Peyer's patch (tissue), 4 donors: ENCODE results near the gene RGS3. TPM values are rescaled to one million over a fixed set of nuclear protein-coding genes. Genes with fewer than 3 reads are reported as not detected.

Experiments used
- DNase-seq, 3 donors: peaks; one replicate each; pipeline ENCODE4 v3.0.0-alpha.2; 2017 to 2019
- H3K27ac ChIP-seq, 4 donors: fragments of 200-600 bp; sonication (generic); one replicate each; pipeline ENCODE4 v1.5.1; 2016 to 2019
- H3K27me3 ChIP-seq, 2 donors: fragments of 200-600 bp; sonication (generic); one replicate each; pipeline ENCODE4 v1.5.1; 2019
- H3K36me3 ChIP-seq, 3 donors: fragments of 200-600 bp; sonication (generic); one replicate each; pipeline ENCODE4 v1.5.1; 2016 to 2019
- H3K4me1 ChIP-seq, 4 donors: fragments of 200-600 bp; sonication (generic); one replicate each; pipeline ENCODE4 v1.5.1; 2016 to 2019
- H3K4me3 ChIP-seq, 4 donors: fragments of 200-600 bp; sonication (generic); 1 replicate in 3 of 4; 2 replicates in 1 of 4; pipeline ENCODE4 v1.5.1; 2016 to 2019; ENCODE audit warnings: mild to moderate bottlenecking in 1 of 4
- H3K9me3 ChIP-seq, 4 donors: fragments of 200-600 bp; sonication (generic); one replicate each; pipeline ENCODE4 v1.5.1; 2016 to 2019; ENCODE audit warnings: mild to moderate bottlenecking in 1 of 4
- POLR2A ChIP-seq, 2 donors: fragments of 450-650 bp; IDR thresholded peaks; one replicate each; pipeline ENCODE4 v1.5.1; 2017; ENCODE audit warnings: antibody characterized with exemption in 2 of 2, mild to moderate bottlenecking in 2 of 2, moderate library complexity in 2 of 2
- total RNA-seq, 4 donors: library from RNA; depleted of rRNA; stranded (reverse); fragments of >200 nt; gene quantifications; one replicate each; pipeline ENCODE4 v1.1.0, GENCODE V29; 2016
- TF ChIP-seq, protein P1 (sequence below), 6 experiments: fragments of 450-650 bp in 4 of 6; fragments of 200-600 bp in 2 of 6; sonication (generic) in 1 of 6; IDR thresholded peaks; one replicate each; pipeline ENCODE4 v1.5.1; 2017 to 2019; ENCODE audit warnings: antibody characterized with exemption in 6 of 6, mild to moderate bottlenecking in 3 of 6, moderate library complexity in 1 of 6

Gene RGS3
- total RNA-seq, 4 donors from 2014 or later = 55.3 to 113 (median 88.6) TPM

DNA sequence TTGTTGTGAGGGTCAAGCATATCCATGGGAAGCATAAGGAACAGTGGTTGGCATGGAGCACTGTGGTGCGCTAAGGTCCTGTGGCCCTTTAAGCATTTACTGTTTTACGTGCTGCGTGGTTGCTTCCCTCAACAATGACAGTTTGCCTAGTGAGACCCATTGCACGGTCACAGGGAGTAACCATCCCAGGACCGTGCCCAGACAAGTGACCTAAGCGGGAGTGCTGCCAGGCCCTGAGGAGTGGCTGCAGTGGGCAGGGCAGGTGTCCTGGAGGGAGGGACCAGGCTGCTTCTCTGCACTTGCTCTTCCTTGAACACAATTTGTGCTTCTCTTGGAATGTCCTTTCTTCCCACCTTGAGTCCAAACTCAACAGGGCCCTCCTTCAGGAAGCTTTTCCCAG, 64.6 kb downstream of the RGS3 start:
- DNase-seq = peak in 2 of 3 donors; percentile 86 to 88
- TF ChIP-seq POLR2A (IDR thresholded peaks at IDR 0.05) = peak in 1 of 2 donors; percentile 52
- TF ChIP-seq, protein P1, sequence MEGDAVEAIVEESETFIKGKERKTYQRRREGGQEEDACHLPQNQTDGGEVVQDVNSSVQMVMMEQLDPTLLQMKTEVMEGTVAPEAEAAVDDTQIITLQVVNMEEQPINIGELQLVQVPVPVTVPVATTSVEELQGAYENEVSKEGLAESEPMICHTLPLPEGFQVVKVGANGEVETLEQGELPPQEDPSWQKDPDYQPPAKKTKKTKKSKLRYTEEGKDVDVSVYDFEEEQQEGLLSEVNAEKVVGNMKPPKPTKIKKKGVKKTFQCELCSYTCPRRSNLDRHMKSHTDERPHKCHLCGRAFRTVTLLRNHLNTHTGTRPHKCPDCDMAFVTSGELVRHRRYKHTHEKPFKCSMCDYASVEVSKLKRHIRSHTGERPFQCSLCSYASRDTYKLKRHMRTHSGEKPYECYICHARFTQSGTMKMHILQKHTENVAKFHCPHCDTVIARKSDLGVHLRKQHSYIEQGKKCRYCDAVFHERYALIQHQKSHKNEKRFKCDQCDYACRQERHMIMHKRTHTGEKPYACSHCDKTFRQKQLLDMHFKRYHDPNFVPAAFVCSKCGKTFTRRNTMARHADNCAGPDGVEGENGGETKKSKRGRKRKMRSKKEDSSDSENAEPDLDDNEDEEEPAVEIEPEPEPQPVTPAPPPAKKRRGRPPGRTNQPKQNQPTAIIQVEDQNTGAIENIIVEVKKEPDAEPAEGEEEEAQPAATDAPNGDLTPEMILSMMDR (IDR thresholded peaks at IDR 0.05) = peak in 2 of 6 experiments; percentile 15 to 22
- Histone ChIP-seq H3K27ac (peak overlapping the region in 3 of 4 donors; percentile 46 to 78 (median 73)), H3K4me3 (no peak overlapping the region), H3K9me3 (no peaks in the 10 kb centered on the region), H3K4me1 (peaks cover 17 to 58% (median 18%) of the 10 kb centered on the region in 4 donors), H3K27me3 (no peaks in the 10 kb centered on the region), H3K36me3 (peaks cover 0 to 62% (median 0%) of the 10 kb centered on the region in 3 donors)

DNA sequence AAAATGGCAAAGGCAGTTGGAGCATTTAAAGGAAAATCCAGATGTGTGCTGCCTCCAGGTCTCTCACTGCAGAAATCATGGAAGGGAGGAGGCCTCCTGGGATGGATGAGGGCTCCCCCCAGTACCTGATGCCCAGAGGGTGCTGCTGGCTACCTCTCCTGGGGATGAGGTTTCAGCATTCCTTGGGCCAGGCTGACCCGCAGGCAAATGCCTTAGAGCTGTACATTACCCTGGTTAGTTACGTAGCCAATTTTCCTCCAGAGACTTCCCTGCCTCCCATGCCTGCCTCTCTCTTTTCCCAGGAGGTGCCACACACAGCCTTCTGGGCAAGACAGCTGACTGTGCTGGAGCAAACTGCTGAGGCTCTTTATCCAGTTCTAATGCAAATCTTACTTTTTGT, 65.3 kb downstream of the RGS3 start:
- no peak overlapping the region for H3K4me3 ChIP-seq
- H3K4me1 ChIP-seq = peaks cover 11 to 51% (median 12%) of the 10 kb centered on the region in 4 donors
- no peak for DNase-seq
- H3K36me3 ChIP-seq = peaks cover 0 to 67% (median 0%) of the 10 kb centered on the region in 3 donors
- H3K27ac ChIP-seq = peak overlapping the region in 3 of 4 donors; percentile 22 to 78 (median 73)
- TF ChIP-seq POLR2A (IDR thresholded peaks at IDR 0.05) = no peak
- TF ChIP-seq, protein P1 (IDR thresholded peaks at IDR 0.05) = no peak
- no peaks in the 10 kb centered on the region for H3K27me3 ChIP-seq
- no peaks in the 10 kb centered on the region for H3K9me3 ChIP-seq

DNA sequence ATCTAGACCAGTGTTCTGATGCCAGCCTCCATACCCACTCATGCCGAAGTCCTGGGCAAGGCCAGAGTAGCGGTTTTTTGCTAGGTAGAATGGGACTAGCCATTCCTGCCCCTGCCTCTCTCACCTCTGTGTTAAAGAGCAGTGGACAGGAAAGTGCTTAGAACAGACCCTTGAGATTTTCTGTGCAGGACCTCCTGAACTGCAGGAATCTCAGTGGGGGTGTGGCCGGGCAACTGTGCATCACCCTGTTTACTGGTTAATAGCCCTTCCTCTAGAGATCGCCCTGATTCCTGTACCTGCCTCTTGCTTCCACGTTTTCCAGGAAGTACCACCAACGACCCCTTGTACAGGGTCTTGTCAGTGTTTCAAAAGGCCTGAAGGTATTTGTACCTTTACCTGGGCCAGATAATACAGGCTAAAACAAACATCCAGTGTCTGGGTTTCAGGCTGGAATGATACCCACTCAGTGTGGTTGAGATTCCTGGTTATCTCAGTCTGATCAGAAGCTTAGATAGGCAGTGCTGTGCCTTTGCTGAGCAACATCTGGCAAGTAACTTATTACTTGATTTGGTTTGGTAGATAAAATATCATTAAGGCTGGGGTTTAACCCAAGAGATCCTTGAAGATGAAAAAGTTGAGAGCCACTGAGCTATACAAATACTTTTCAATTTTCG, 65.9 kb downstream of the RGS3 start:
- Histone ChIP-seq H3K36me3 (peaks cover 0 to 67% (median 0%) of the 10 kb centered on the region in 3 donors), H3K9me3 (no peaks in the 10 kb centered on the region), H3K4me3 (no peak overlapping the region), H3K4me1 (peaks cover 4 to 44% (median 5%) of the 10 kb centered on the region in 4 donors), H3K27me3 (no peaks in the 10 kb centered on the region), H3K27ac (no peak overlapping the region)
- no peak for TF ChIP-seq POLR2A (IDR thresholded peaks at IDR 0.05)
- TF ChIP-seq, protein P1 (IDR thresholded peaks at IDR 0.05) = no peak
- no peak for DNase-seq

DNA sequence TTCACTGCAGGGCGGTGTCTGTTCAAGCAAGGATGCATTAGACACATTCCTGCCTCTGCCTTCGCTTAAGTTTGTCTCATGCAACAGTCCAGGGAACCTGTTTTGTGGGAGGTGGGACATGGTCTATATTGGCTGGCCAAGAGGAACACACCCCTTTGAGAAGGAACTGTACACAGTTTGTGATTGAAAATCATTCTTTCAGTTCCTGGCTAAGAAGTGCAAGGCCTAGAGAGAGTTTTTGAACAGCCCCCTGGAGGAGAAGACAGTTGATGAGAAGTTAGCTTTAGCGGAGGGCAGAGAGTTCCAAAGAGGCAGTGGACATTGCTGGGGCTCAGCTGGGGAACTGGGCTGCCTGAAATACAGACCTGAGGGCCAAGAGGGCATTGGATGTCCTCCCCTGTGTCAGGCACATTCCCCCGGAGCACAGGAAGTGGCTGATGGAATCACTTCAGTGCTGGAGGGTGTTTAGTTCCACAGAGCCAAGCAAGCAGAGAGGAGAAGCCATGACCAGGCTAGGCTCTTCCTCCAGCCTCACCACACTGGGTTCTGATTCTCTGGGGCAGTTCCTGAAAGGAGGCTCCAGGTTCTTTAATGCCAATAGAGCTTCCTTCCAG, 66.6 kb downstream of the RGS3 start:
- no peaks in the 10 kb centered on the region for H3K9me3 ChIP-seq
- peak in 1 of 3 donors; percentile 39 for DNase-seq

DNA sequence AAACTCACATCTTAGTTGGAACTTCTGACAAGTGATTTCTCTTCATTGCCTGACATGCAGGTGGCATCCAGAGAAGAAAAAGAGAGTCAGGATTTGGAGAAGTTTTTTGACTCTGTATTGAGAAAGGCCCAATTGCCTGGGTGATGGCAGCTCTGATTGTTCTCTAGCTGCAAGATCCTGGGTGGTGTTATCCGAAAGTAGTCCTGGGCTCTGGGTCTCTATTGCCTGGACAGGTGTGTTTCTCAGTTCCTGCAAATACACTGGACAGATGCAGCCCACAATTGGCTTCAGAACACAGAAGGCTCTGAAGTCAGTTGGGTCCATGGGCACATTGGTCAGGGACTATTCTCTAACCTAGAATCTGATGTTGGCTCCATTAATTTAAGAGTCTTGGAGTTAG, 67.4 kb downstream of the RGS3 start:
- H3K36me3 ChIP-seq = peaks cover 0 to 53% (median 0%) of the 10 kb centered on the region in 3 donors
- DNase-seq = peak in 1 of 3 donors; percentile 34
- no peak overlapping the region for H3K4me3 ChIP-seq
- TF ChIP-seq POLR2A (IDR thresholded peaks at IDR 0.05) = no peak
- TF ChIP-seq, protein P1 (IDR thresholded peaks at IDR 0.05) = no peak
- H3K9me3 ChIP-seq = no peaks in the 10 kb centered on the region
- no peak overlapping the region for H3K27ac ChIP-seq
- H3K27me3 ChIP-seq = no peaks in the 10 kb centered on the region
- peaks cover 0 to 29% (median 0%) of the 10 kb centered on the region in 4 donors for H3K4me1 ChIP-seq

More for the DNA sequence above, 66.6 kb downstream of the RGS3 start:
- no peak overlapping the region for H3K4me3 ChIP-seq
- H3K4me1 ChIP-seq = peaks cover 0 to 38% (median 0%) of the 10 kb centered on the region in 4 donors
- H3K27ac ChIP-seq = no peak overlapping the region
- no peak for TF ChIP-seq POLR2A (IDR thresholded peaks at IDR 0.05)
- TF ChIP-seq, protein P1 (IDR thresholded peaks at IDR 0.05) = no peak
- H3K36me3 ChIP-seq = peaks cover 0 to 62% (median 0%) of the 10 kb centered on the region in 3 donors
- no peaks in the 10 kb centered on the region for H3K27me3 ChIP-seq
